ENCODE results near the gene TMEM117.
"Not testable (repeated sequence)": the region's sequence is repeated elsewhere in the genome, so short reads cannot be mapped to it uniquely, and the experiment has no call there.

Gene TMEM117

GRCh38 chr12:44235674-44236073 is 399.8 kb downstream of the TMEM117 start:
- no peak for DNase-seq

GRCh38 chr12:44240186-44240585 is 404.3 kb downstream of the TMEM117 start:
- DNase-seq = no peak

GRCh38 chr12:44245932-44246331 is 410.1 kb downstream of the TMEM117 start:
- no peak for DNase-seq

- DNase-seq = no peak
Measured at GRCh38 chr12:44246482-44247105, 410.7 kb downstream of the TMEM117 start.

GRCh38 chr12:44247588-44247987 is 411.7 kb downstream of the TMEM117 start:
- DNase-seq = no peak

- no peak for DNase-seq
Measured at GRCh38 chr12:44248436-44248835, 412.6 kb downstream of the TMEM117 start.

GRCh38 chr12:44250440-44250839 is 414.6 kb downstream of the TMEM117 start:
- not testable (repeated sequence) for DNase-seq

GRCh38 chr12:44253338-44253856 is 417.5 kb downstream of the TMEM117 start:
- DNase-seq = no peak

GRCh38 chr12:44258246-44258645 is 422.4 kb downstream of the TMEM117 start:
- no peak for DNase-seq

GRCh38 chr12:44259890-44260289 is 424.0 kb downstream of the TMEM117 start:
- DNase-seq = no peak

GRCh38 chr12:44260581-44260980 is 424.7 kb downstream of the TMEM117 start:
- no peak for DNase-seq

- DNase-seq = no peak
Measured at GRCh38 chr12:44285321-44285960, 449.6 kb downstream of the TMEM117 start.

- no peak for DNase-seq
Measured at GRCh38 chr12:44286336-44286735, 450.5 kb downstream of the TMEM117 start.

GRCh38 chr12:44286821-44287505 is 451.1 kb downstream of the TMEM117 start:
- DNase-seq = no peak

GRCh38 chr12:44287545-44287944 is 451.7 kb downstream of the TMEM117 start:
- no peak for DNase-seq

GRCh38 chr12:44294649-44295048 is 458.8 kb downstream of the TMEM117 start:
- DNase-seq = no peak

GRCh38 chr12:44295958-44296623 is 460.2 kb downstream of the TMEM117 start:
- no peak for DNase-seq

GRCh38 chr12:44296624-44297197 is 460.8 kb downstream of the TMEM117 start:
- no peak for DNase-seq

GRCh38 chr12:44299524-44299923 is 463.6 kb downstream of the TMEM117 start:
- DNase-seq = no peak

- no peak for DNase-seq
Measured at GRCh38 chr12:44307506-44308168, 471.8 kb downstream of the TMEM117 start.

- DNase-seq = no peak
Measured at GRCh38 chr12:44313188-44313587, 477.3 kb downstream of the TMEM117 start.

GRCh38 chr12:44314007-44314500 is 478.2 kb downstream of the TMEM117 start:
- no peak for DNase-seq
